CD14-positive monocyte (primary cell): Measurements from ENCODE around the gene RNF213. TPM values are rescaled to one million over a fixed set of nuclear protein-coding genes. Genes with fewer than 3 reads are reported as not detected.

Source experiments
- DNase-seq, 3 donors: peaks; one replicate each; pipeline ENCODE4 v3.0.0-alpha.2; 2011 to 2022
- H2AFZ ChIP-seq: 2 replicates; pipeline ENCODE4 v1.6.0; 2012; ENCODE audit warnings: mild to moderate bottlenecking, low read depth, low read length, inconsistent platforms; ENCODE audit not compliant: insufficient read depth, poor library complexity, severe bottlenecking
- H3K27ac ChIP-seq, 2 donors: 1 replicate in 1 of 2; 2 replicates in 1 of 2; pipeline ENCODE4 v1.5.1; 2012 to 2013; ENCODE audit warnings: low read length in 2 of 2, control low read depth in 1 of 2, inconsistent platforms in 1 of 2, low read depth in 1 of 2, mild to moderate bottlenecking in 1 of 2
- H3K27me3 ChIP-seq, 2 donors: one replicate each; pipeline versions ENCODE4 v1.6.0 to v1.6.1; 2011 to 2013; ENCODE audit warnings: low read length in 2 of 2; ENCODE audit not compliant: control insufficient read depth in 2 of 2, insufficient read depth in 2 of 2
- H3K36me3 ChIP-seq, 2 donors: replicated peaks in 1 of 2; 1 replicate in 1 of 2; 2 replicates in 1 of 2; pipeline versions ENCODE4 v1.5.1 to v1.6.1; 2012 to 2013; ENCODE audit warnings: low read length in 2 of 2, control low read depth in 1 of 2, inconsistent platforms in 1 of 2, mild to moderate bottlenecking in 1 of 2; ENCODE audit not compliant: insufficient read depth in 2 of 2, control insufficient read depth in 1 of 2
- H3K4me1 ChIP-seq, 2 donors: 1 replicate in 1 of 2; 2 replicates in 1 of 2; pipeline versions ENCODE4 v1.5.1 to v1.6.1; 2012 to 2013; ENCODE audit warnings: low read length in 2 of 2, control low read depth in 1 of 2, inconsistent platforms in 1 of 2, mild to moderate bottlenecking in 1 of 2, moderate library complexity in 1 of 2; ENCODE audit not compliant: insufficient read depth in 2 of 2, control insufficient read depth in 1 of 2
- H3K4me2 ChIP-seq: replicated peaks from 2 replicates; pipeline ENCODE3; 2012; ENCODE audit warnings: low read length, moderate library complexity, mild to moderate bottlenecking; ENCODE audit not compliant: poor library complexity, severe bottlenecking; ENCODE audit errors: extremely low read depth
- H3K4me3 ChIP-seq, 3 experiments: fragments of 200-600 bp in 1 of 3; sonication (generic) in 1 of 3; replicated peaks in 1 of 3; 1 replicate in 2 of 3; 2 replicates in 1 of 3; pipeline ENCODE4 v1.5.1; 2011 to 2013; ENCODE audit warnings: low read length in 3 of 3, mild to moderate bottlenecking in 3 of 3, control low read depth in 2 of 3, low read depth in 2 of 3, inconsistent platforms in 1 of 3, moderate library complexity in 1 of 3
- H3K79me2 ChIP-seq: 2 replicates; pipeline ENCODE4 v1.6.0; 2012; ENCODE audit warnings: mild to moderate bottlenecking, control low read depth, inconsistent platforms, low read length, moderate library complexity; ENCODE audit not compliant: insufficient read depth
- H3K9ac ChIP-seq: 2 replicates; pipeline ENCODE4 v1.6.0; 2017; ENCODE audit warnings: low read length, mild to moderate bottlenecking; ENCODE audit not compliant: insufficient read depth, poor library complexity, severe bottlenecking
- H3K9me3 ChIP-seq, 2 donors: replicated peaks in 1 of 2; 1 replicate in 1 of 2; 2 replicates in 1 of 2; pipeline versions ENCODE4 v1.5.1 to v1.6.1; 2012 to 2013; ENCODE audit warnings: low read length in 2 of 2, control low read depth in 1 of 2; ENCODE audit not compliant: control insufficient read depth in 1 of 2, insufficient read depth in 1 of 2
- H4K20me1 ChIP-seq: 2 replicates; pipeline ENCODE4 v1.6.0; 2012; ENCODE audit warnings: mild to moderate bottlenecking, low read length, control low read depth, moderate library complexity; ENCODE audit not compliant: insufficient read depth
- H3K27ac Mint-ChIP-seq, 7 donors: one replicate each; pipeline ENCODE4 v1.8.0; 2020; ENCODE audit warnings: mild to moderate bottlenecking in 7 of 7, mixed read lengths in 7 of 7, moderate library complexity in 6 of 7, inconsistent platforms in 2 of 7
- H3K27me3 Mint-ChIP-seq, 3 donors: one replicate each; pipeline ENCODE4 v1.8.0; 2021 to 2022; ENCODE audit warnings: low read depth in 3 of 3, mild to moderate bottlenecking in 3 of 3, mixed read lengths in 3 of 3, moderate library complexity in 3 of 3, inconsistent platforms in 1 of 3
- H3K36me3 Mint-ChIP-seq, 2 donors: one replicate each; pipeline ENCODE4 v1.8.0; 2020; ENCODE audit warnings: mixed read lengths in 2 of 2, inconsistent platforms in 1 of 2, mild to moderate bottlenecking in 1 of 2
- H3K4me1 Mint-ChIP-seq: one replicate; pipeline ENCODE4 v1.8.0; 2020; ENCODE audit warnings: mild to moderate bottlenecking, mixed read lengths
- H3K4me3 Mint-ChIP-seq, 2 donors: one replicate each; pipeline ENCODE4 v1.8.0; 2020; ENCODE audit warnings: mild to moderate bottlenecking in 2 of 2, mixed read lengths in 2 of 2, moderate library complexity in 1 of 2
- H3K9me3 Mint-ChIP-seq, 7 donors: one replicate each; pipeline ENCODE4 v1.8.0; 2020 to 2022; ENCODE audit warnings: mixed read lengths in 7 of 7, mild to moderate bottlenecking in 6 of 7, moderate library complexity in 6 of 7, inconsistent platforms in 2 of 7
- CTCF ChIP-seq: fragments of 200-600 bp; IDR thresholded peaks from one replicate; pipeline ENCODE4 v1.8.0; 2022; ENCODE audit warnings: antibody characterized with exemption, mild to moderate bottlenecking
- WGBS: methylation state at CpG from one replicate; pipeline ENCODE4 v1.1.5; 2013; ENCODE audit warnings: missing lambda C conversion rate; ENCODE audit not compliant: insufficient coverage; 5-methylcytosine and 5-hydroxymethylcytosine counted together
- intact Hi-C, 2 donors: fragments of 100-400 bp; cut with micrococcal nuclease; formaldehyde crosslinking; loops; one replicate each; pipeline versions ENCODE4 v1.15.0 to v1.15.1; 2023
- polyA plus RNA-seq, 3 donors: library from polyadenylated mRNA; depleted of rRNA in 1 of 3; unstranded in 2 of 3; stranded (reverse) in 1 of 3; fragments of 300-500 nt in 2 of 3; fragments of >200 nt in 1 of 3; fragmentation: Illumina TruSeq in 2 of 3; gene quantifications; 1 replicate in 2 of 3; 2 replicates in 1 of 3; pipeline ENCODE4 v1.2.3, GENCODE V29; 2012 to 2021

The RNF213 gene
- polyA plus RNA-seq, 3 donors = 10.3 to 196 (median 18.1) TPM

- H3K4me1 ChIP-seq = peaks cover 15 to 20% of the 10 kb centered on the region in 2 donors
- H3K9me3 ChIP-seq = no peaks in the 10 kb centered on the region
- no peak for DNase-seq
- H3K27ac ChIP-seq = no peak overlapping the region
- H3K79me2 ChIP-seq = peaks cover 6% of the 10 kb centered on the region
- peaks cover 9 to 31% of the 10 kb centered on the region in 2 donors for H3K27me3 ChIP-seq
- peaks cover 19 to 26% of the 10 kb centered on the region in 2 donors for H3K36me3 Mint-ChIP-seq
- intact Hi-C loops = loop anchor here in 1 of 2 donors (2.0 kb wide), 1 partner anchor 41 kb away; no protein-coding TSS in a partner anchor
- 51% methylated on average over 25 of the region's 26 CpGs for WGBS
- no peak overlapping the region for H3K9ac ChIP-seq
- H2AFZ ChIP-seq = peak overlapping the region; percentile 89
- TF ChIP-seq CTCF = no peak
- peaks cover 15 to 17% of the 10 kb centered on the region in 2 donors for H3K36me3 ChIP-seq
- H3K27me3 Mint-ChIP-seq = peaks cover 19 to 40% (median 27%) of the 10 kb centered on the region in 3 donors
- peak overlapping the region; percentile 93 for H3K4me2 ChIP-seq
- peak overlapping the region in 5 of 7 donors; percentile 50 to 98 (median 98) for H3K27ac Mint-ChIP-seq
- H3K9me3 Mint-ChIP-seq = peaks cover 0 to 7% (median 0%) of the 10 kb centered on the region in 7 donors
- peaks cover 3% of the 10 kb centered on the region for H4K20me1 ChIP-seq
- peak overlapping the region in 1 of 3 experiments; percentile 87 for H3K4me3 ChIP-seq
- H3K4me3 Mint-ChIP-seq = peak overlapping the region; percentile 87 to 91
- H3K4me1 Mint-ChIP-seq = peaks cover 16% of the 10 kb centered on the region
Measured at GRCh38 chr17:80413771-80414507, 153.3 kb downstream of the RNF213 start.

GRCh38 chr17:80414508-80414802, 153.8 kb downstream of the RNF213 start:
- Histone ChIP-seq H3K4me1 (peaks cover 15 to 20% of the 10 kb centered on the region in 2 donors), H3K9ac (peak overlapping the region; percentile 82), H3K27ac (peak overlapping the region in 1 of 2 donors; percentile 92), H3K9me3 (no peaks in the 10 kb centered on the region), H3K36me3 (peaks cover 15 to 20% of the 10 kb centered on the region in 2 donors), H3K79me2 (peaks cover 6% of the 10 kb centered on the region), H3K27me3 (peaks cover 9 to 31% of the 10 kb centered on the region in 2 donors), H2AFZ (peak overlapping the region; percentile 89), H3K4me3 (peak overlapping the region; percentile 70 to 93 (median 87)), H3K4me2 (peak overlapping the region; percentile 93), H4K20me1 (peaks cover 3% of the 10 kb centered on the region)
- Mint-ChIP-seq H3K27ac (peak overlapping the region in 5 of 7 donors; percentile 50 to 98 (median 98)), H3K9me3 (peaks cover 0 to 7% (median 0%) of the 10 kb centered on the region in 7 donors), H3K4me1 (peaks cover 16% of the 10 kb centered on the region), H3K36me3 (peaks cover 20 to 26% of the 10 kb centered on the region in 2 donors), H3K4me3 (peak overlapping the region; percentile 87 to 91), H3K27me3 (peaks cover 16 to 36% (median 27%) of the 10 kb centered on the region in 3 donors)
- DNase-seq = peak in 1 of 3 donors; percentile 7
- WGBS = 3% methylated on average over 15 of the region's 15 CpGs
- intact Hi-C loops = loop anchor here in 1 of 2 donors (2.0 kb wide), 1 partner anchor 40 kb away; no protein-coding TSS in a partner anchor
- TF ChIP-seq CTCF = no peak
